B cell (primary cell): ENCODE results near the gene DOCK6.

Source experiments
- CTCF ChIP-seq: fragments of 200-600 bp; IDR thresholded peaks from one replicate; pipeline ENCODE4 v1.8.0; 2022; ENCODE audit warnings: antibody characterized with exemption, mild to moderate bottlenecking
- EZH2 ChIP-seq: IDR thresholded peaks from 2 replicates; pipeline ENCODE4 v1.6.1; 2012; ENCODE audit warnings: borderline replicate concordance, low read depth, mild to moderate bottlenecking, moderate library complexity, low read length; ENCODE audit not compliant: insufficient read depth, poor library complexity, severe bottlenecking

GRCh38 chr19:11273296-11273695 lies 11.0 kb upstream of the DOCK6 start:
- TF ChIP-seq CTCF (no peak), EZH2 (no peak)
